GM21515 (cell line): ENCODE data around the gene ATP1B4.
"Not testable (repeated sequence)": the region's sequence is repeated elsewhere in the genome, so short reads cannot be mapped to it uniquely, and the experiment has no call there.

Experiments
- ATAC-seq: cut with Tn5 transposase; IDR thresholded peaks from one replicate; pipeline ENCODE4 v1.9.1; 2021; ENCODE audit not compliant: unreplicated experiment

ATP1B4 gene

DNA sequence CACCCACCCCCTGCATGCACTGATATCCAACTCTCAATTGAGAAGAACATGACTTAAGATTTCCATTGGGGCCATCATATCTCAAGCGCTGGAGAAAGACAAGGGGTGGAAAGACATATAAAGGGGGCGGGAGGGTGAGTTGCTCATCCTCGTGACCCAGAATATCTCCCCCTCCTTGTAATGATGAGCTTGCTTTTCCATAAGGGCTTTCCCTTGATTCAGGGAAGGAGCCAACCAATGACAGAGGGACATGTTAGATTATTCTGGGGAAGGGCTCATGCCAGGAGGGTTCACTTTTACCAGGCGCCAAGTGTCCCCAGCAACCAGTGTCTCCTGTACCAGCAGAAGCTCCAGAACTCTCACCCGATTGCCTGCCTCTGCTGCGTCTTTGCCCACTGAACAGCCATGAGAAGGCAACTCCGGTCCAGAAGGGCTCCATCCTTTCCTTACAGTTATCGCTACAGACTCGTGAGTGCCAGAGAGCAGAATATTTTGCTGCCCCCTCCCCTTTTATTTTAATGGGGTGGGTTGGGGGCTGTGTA is at the start of gene ATP1B4:
Gene ATP1B4 (plus strand): TSS at position 326 of the 542 bp plus-strand sequence. CDS start 80 bp downstream, at position 406.
- ATAC-seq = no peak

- no peak for ATAC-seq
Measured at GRCh38 chrX:120315776-120316175, 46.1 kb upstream of the ATP1B4 start.

DNA sequence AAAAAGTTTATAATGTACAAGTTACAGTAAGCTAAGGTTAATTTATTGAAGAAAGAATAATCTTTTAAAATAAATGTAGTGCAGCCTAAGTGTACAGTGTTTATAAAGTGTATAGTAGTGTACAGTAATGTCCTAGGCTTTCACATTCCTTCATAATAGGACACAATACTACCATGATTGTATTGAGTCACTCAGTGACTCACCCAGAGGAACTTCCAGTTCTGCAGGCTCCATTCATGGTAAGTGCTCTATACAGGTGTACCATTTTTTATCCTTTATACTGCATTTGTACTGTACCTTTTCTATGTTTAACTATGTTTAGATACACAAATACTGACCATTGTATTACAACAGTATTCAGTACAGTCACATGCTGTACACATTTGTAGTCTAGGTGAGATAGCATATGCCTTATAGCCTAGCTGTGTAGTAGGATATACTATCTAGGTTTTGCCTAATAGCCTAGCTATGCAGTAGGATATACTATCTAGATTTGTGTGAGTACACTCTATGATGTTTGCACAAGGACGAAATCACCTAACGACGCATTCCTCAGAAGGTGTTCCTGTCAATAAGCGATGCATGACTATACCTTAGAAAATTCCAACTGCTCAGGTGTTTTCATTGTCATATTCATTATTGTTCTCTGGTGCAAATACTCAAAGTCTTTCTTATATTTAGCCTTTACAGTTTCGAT is 45.2 kb upstream of the ATP1B4 start:
- ATAC-seq = no peak

DNA sequence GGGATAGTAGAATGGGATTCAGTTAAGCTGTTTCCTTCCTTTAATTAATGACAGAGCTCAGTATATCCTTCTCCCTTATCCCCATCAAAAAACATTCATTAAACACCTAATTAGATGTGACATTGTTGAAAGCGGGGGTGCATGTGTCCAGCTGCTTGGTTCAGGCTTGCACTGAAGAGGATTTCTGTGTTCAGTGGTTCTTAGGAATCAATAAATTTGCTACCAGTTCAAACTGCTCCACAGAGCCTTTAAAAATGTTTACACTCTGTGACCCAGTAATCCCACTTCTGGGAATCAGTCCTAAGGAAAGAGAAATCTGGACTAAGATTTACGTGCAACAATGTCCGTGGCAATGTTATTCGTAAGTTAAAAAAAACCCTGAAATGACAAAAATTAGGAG is 43.5 kb upstream of the ATP1B4 start:
- ATAC-seq = no peak

GRCh38 chrX:120321520-120322281 is 40.2 kb upstream of the ATP1B4 start:
- no peak for ATAC-seq

DNA sequence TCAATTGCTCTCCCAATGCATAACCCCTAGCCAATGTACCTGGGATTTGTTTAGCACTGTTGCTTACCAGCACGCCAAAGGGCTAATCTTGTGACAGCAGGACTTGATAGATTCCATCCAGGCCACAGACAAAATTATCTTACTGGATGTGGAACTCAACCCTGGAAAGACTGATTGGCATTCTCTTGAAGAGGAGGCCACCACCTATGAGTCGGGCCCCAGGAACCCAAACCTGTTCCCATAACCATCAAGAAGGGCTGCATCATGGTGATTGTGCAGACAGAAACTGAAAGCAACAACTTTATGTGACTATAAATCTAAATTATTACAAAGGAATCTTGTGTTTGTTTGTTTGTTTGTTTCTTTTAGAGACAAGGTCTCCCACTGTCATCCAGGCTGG is 30.8 kb upstream of the ATP1B4 start:
- ATAC-seq = no peak

GRCh38 chrX:120332394-120332793 is 29.5 kb upstream of the ATP1B4 start:
- no peak for ATAC-seq

DNA sequence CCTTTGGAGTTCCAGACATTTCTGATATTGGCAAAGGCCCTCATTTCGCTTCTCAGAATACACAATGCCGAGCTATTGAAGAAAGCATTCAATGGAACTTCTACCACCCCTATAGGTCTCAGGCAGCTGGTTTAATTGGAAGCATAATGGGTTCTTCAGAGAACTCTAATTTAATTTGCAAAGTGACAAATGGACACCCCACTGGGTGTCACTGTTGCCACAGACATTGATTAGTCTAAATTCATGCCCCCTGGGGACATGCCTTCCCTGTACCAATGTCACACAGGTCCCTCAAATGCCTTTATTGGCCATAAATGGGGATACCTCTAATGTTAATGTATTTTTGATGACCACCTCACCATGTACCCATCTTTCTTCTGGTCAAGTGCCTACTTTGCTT is 27.7 kb upstream of the ATP1B4 start:
- ATAC-seq = no peak

GRCh38 chrX:120334603-120335002 is 27.3 kb upstream of the ATP1B4 start:
- no peak for ATAC-seq

GRCh38 chrX:120335289-120335688 is 26.6 kb upstream of the ATP1B4 start:
- no peak for ATAC-seq

DNA sequence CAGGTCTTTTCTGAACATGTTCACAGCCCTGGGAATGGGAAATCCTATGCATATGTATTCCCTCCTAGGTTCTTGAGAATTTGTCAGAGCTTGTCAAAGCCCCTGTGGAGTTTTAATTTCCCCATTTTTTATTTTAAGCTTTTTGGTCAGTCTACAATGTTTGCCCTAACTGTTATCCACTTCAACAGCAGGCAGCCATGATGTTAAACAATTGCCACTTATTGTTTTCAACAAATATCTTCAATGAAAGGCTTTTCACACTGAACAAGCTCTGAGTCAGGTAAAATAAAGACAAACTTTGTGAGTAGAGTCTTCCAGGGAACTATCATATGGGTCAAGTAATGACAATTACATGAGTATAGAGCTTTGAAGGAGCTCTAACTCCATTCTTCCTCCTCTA is 25.0 kb upstream of the ATP1B4 start:
- no peak for ATAC-seq

GRCh38 chrX:120344566-120344965 is 17.3 kb upstream of the ATP1B4 start:
- ATAC-seq = not testable (repeated sequence)

GRCh38 chrX:120350450-120351138 is 11.3 kb upstream of the ATP1B4 start:
- ATAC-seq = no peak

DNA sequence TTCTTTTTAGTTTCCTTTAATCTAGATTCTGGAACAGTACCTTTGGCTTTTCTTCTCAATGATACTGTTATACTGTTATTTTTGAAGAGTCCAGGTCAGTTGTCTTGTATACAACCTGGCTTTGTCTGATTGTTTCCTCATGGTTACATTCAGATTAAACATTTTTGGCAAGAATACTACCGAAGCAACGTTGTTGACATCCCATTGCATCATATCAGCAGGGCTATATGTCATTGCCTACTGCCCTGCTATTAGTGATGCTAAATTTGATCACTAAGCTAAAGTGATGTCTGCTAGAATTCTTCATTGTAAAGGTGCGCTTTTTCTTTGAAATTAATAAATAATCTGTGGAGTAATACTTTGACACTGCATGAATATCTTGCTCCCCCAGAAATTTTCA is 5.8 kb upstream of the ATP1B4 start:
- no peak for ATAC-seq

GRCh38 chrX:120357186-120357585 is 4.7 kb upstream of the ATP1B4 start:
- no peak for ATAC-seq

DNA sequence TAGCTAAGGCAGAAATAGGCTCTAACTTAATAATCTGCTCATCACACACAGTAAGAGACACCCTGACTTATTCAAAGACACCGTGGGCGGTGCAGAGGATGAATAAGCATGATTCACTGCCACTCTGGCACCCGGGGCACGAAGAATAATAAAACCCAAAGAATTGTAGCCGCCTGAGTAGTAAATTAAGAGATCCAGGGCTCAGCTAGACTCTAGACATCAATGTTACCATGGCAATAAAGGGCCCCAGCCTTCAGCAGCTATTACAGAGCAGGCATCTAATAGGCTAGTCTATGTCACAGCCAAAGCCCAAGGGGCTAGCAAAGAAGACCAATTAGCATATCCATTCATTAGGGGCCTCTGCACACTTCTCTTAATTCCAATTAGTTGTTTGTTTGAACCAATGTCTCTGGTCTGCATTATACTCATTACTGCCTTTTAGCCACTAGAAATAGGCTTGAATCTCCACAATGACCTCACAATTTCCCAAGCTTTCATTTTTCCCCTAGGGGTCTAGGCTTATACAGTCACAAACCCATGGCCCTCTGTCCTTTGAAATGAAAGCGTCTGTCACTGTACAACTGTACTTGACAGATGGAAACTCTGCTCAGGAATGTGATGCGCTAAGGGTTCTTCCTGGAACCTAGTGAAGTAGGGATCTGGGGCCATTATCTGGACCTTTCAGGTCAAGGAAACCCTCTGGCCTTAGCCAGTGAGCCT is 3.0 kb upstream of the ATP1B4 start:
- ATAC-seq = no peak

GRCh38 chrX:120365320-120365719 is 3.4 kb downstream of the ATP1B4 start:
- peak; percentile 55 for ATAC-seq

DNA sequence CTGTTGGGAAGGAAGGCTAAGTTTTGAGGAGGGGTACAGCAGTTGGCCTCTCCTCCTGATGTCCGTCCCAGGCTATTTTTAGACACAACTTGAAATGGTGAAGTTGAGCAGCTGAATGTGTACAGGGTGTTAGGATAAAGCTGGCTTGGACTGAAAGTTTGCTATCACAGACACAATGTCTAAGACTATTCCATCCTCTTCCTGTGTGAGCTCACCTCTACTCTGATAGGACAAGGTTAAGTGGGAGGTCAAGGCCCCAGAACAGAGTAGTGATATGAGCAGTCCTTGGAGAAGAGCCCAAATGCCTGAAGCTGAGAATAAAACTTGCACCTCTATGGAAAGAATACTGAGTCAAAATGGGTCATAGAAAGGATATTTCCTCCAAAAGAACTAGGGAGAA is 4.1 kb downstream of the ATP1B4 start:
- no peak for ATAC-seq

GRCh38 chrX:120366794-120367193 is 4.9 kb downstream of the ATP1B4 start:
- no peak for ATAC-seq

DNA sequence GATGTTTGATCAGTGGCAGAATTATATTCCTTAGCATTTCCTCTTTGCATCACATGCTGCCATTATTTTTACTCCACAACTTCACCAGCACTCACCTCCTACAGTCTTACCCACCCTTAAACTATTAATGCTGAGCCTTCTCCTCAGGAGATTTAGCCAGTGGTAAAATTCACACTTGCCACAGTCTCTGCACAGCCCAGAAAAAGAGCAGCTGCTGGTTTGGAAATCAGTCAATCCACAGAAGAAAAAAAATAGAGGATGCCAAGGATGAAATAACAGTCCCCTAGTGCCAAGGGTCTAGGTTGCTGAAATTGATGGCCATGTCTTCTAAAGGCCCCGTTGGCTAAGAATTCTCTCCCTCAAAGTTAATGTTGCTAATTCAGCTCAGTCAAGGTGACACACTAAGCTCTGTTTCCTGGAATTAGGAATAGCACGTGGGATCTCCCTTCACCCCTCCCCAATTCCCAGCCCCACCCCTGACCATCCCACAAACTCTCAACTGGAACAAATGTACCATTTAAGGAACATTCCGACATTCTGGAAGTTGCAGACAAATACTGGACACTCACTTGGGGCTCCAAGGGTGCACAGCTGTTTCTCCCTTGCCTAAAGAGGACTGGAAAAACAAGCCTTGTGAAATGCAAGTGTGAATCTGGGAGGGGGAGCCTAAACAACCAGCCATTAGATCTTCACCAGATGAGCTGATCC is 5.7 kb downstream of the ATP1B4 start:
- no peak for ATAC-seq
